ENCODE measurements around the gene STPG4. TPM values are rescaled to one million over a fixed set of nuclear protein-coding genes. Genes with fewer than 3 reads are reported as not detected.

The STPG4 gene
- 1 to 10 TPM in 2 of 4 donors, not detected in 2; 1.7 to 5.8 TPM for total RNA-seq

DNA sequence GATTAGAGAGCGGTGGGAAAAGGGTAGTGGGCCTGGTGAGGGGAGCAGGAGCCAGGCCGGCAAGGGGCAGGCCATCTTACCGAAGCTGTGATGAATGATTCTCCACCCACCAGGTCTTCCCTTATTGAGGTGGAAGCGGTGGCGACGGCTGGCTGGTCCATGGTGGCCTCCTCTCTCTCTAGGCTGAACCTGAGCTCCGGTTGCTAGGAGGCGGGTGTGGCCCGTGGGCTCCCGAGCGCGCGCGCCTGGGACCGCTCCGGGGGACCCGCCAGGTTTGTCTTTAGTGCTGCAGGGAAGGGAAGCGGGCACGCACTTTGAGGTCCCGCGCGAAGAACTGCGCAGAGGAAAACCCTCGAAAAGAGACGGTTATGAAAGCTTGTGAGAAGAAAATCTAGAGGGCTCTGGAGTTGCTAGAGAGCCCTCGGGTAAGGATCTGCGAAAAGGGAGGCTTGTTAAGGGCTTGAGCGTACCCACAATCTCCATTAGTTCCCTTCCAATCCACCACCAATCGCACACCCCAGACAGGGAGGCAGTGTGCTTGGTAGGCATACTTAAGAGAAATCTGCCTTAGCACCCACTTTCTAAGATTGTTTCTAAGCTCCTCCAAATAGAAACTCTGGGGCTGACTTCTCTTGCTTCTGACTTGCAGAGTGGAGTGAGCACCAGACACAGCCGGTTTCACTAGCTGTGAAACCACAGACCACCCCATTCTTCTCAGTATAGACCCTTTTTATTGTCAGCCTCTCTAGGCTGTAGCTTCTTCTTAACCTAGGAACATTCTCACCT is at the start of gene STPG4:
STPG4 (minus strand) TSS at position 218 of the 786 bp plus-strand sequence; CDS start at position 161, 57 bp downstream.
- no peak for DNase-seq
- TF ChIP-seq POLR2A (IDR thresholded peaks at IDR 0.05) = no peak
- TF ChIP-seq, protein P1, sequence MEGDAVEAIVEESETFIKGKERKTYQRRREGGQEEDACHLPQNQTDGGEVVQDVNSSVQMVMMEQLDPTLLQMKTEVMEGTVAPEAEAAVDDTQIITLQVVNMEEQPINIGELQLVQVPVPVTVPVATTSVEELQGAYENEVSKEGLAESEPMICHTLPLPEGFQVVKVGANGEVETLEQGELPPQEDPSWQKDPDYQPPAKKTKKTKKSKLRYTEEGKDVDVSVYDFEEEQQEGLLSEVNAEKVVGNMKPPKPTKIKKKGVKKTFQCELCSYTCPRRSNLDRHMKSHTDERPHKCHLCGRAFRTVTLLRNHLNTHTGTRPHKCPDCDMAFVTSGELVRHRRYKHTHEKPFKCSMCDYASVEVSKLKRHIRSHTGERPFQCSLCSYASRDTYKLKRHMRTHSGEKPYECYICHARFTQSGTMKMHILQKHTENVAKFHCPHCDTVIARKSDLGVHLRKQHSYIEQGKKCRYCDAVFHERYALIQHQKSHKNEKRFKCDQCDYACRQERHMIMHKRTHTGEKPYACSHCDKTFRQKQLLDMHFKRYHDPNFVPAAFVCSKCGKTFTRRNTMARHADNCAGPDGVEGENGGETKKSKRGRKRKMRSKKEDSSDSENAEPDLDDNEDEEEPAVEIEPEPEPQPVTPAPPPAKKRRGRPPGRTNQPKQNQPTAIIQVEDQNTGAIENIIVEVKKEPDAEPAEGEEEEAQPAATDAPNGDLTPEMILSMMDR (IDR thresholded peaks at IDR 0.05) = no peak
- Histone ChIP-seq H3K4me3 (no peak within 1 kb of the TSS), H3K36me3 (peaks cover 0 to 52% (median 0%) of the 10 kb centered on the region in 3 donors), H3K27ac (no peak within 1 kb of the TSS), H3K4me1 (no peaks in the 10 kb centered on the region), H3K27me3 (no peaks in the 10 kb centered on the region), H3K9me3 (no peaks in the 10 kb centered on the region)

DNA sequence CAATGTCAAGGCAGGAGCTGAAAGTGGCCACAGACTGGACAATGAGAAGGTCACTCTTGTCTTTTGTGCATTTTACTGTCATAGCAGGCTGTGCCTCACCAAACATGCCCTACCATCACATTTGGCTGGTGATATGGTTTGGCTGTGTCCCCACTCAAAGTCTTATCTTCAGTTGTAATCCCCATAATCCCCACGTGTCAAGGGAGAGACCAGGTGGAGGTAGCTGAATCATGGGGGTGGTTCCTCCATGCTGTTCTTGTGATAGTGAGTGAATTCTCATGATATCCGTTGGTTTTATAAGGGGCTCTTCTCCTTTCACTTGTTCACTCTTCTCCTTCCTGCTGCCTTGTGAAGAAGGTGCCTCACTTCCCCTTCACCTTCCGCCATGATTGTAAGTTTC is 49.6 kb upstream of the STPG4 start:
- H3K4me1 ChIP-seq = no peaks in the 10 kb centered on the region
- DNase-seq = no peak
- TF ChIP-seq, protein P1 (IDR thresholded peaks at IDR 0.05) = no peak
- TF ChIP-seq POLR2A (IDR thresholded peaks at IDR 0.05) = no peak
- no peaks in the 10 kb centered on the region for H3K27me3 ChIP-seq
- no peak overlapping the region for H3K4me3 ChIP-seq
- H3K36me3 ChIP-seq = no peaks in the 10 kb centered on the region
- H3K9me3 ChIP-seq = no peaks in the 10 kb centered on the region
- no peak overlapping the region for H3K27ac ChIP-seq

DNA sequence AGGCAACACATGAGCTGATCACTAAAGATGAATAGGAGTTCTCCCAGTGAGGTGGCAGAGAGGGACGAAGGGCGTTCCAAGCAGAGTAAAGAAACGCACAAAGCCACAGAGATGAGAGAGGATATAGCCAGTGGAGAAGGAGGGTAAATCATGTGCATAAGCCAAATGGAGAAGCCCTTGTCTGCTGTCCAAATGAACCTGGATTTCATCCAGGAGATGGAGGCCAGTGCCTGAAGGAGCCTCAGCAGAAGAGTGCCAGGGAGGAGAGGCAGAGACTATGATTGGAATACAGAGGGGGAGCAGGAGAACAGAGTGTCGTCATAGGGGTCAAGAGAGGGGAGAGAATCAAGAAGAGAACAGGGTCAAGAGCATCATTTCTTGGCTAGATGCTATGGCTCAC is 48.9 kb upstream of the STPG4 start:
- Histone ChIP-seq H3K27ac (no peak overlapping the region), H3K27me3 (no peaks in the 10 kb centered on the region), H3K36me3 (no peaks in the 10 kb centered on the region), H3K9me3 (no peaks in the 10 kb centered on the region), H3K4me1 (no peaks in the 10 kb centered on the region), H3K4me3 (no peak overlapping the region)
- DNase-seq = no peak
- no peak for TF ChIP-seq POLR2A (IDR thresholded peaks at IDR 0.05)
- TF ChIP-seq, protein P1 (IDR thresholded peaks at IDR 0.05) = no peak

DNA sequence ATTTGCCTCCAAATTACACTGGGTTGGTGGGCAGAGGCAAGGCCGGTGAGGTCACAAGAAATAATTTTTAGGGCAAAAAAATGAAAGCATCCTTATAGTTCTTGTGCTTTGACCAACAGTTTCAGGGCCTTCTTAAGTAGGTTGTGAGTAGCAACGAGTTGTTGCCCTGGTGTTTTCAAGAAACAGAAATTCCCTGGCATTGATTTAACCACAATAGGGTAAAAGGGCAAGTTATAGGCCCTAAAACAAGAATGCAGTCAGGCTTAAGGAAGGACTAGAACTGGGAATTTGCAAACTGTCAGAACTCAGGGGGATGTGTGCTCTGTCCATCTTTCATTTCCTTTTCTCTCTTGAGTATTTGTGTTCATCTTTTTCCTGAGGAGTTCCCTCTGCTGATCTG is 46.1 kb upstream of the STPG4 start:
- H3K27me3 ChIP-seq = no peaks in the 10 kb centered on the region
- no peaks in the 10 kb centered on the region for H3K36me3 ChIP-seq
- no peak overlapping the region for H3K4me3 ChIP-seq
- no peak overlapping the region for H3K27ac ChIP-seq
- TF ChIP-seq, protein P1 (IDR thresholded peaks at IDR 0.05) = no peak
- TF ChIP-seq POLR2A (IDR thresholded peaks at IDR 0.05) = no peak
- no peaks in the 10 kb centered on the region for H3K9me3 ChIP-seq
- no peak for DNase-seq
- H3K4me1 ChIP-seq = no peaks in the 10 kb centered on the region

DNA sequence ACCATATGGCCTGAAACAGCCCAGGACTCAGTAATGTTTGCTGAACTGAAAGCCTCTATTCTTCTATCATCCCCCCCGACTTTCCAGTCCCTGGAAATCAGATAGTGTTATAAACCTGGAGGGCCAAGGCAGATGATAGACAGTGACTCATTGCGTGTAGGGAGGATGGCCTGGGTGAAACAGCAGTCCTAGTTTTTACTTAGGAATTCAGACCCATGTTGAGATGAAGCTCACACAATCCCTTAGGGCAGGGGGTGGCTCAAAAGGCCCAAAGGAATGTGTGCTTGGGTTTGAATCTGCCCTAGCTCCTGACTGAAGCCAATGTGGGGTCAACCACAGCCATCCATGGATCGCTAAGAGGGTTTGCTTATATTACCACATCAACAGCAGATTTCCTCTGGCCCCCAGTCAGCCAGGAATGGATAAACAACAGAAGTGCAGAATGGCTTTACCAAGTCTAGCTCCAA is 43.9 kb upstream of the STPG4 start:
- DNase-seq = no peak
- H3K27me3 ChIP-seq = no peaks in the 10 kb centered on the region

More for the DNA sequence above, 43.9 kb upstream of the STPG4 start:
- H3K27ac ChIP-seq = no peak overlapping the region
- H3K36me3 ChIP-seq = no peaks in the 10 kb centered on the region
- H3K4me1 ChIP-seq = no peaks in the 10 kb centered on the region
- no peak overlapping the region for H3K4me3 ChIP-seq
- H3K9me3 ChIP-seq = no peaks in the 10 kb centered on the region
- TF ChIP-seq, protein P1 (IDR thresholded peaks at IDR 0.05) = no peak
- TF ChIP-seq POLR2A (IDR thresholded peaks at IDR 0.05) = no peak

Data from Peyer's patch (tissue), 4 donors.